PC-9 (cell line): ENCODE data around the gene SEPHS2.

ENCODE experiments used
- EZH2 ChIP-seq: fragments of 200-600 bp; sonication (generic); IDR thresholded peaks from 2 replicates; pipeline ENCODE4 v1.8.0; 2017; ENCODE audit warnings: antibody characterized with exemption, low read depth
- TF ChIP-seq, protein P1 (sequence below): fragments of 200-600 bp; sonication (generic); conservative IDR thresholded peaks from 2 replicates; pipeline ENCODE4 v1.6.1; 2017; ENCODE audit warnings: mixed run types, antibody characterized with exemption, mild to moderate bottlenecking, moderate library complexity

- TF ChIP-seq, protein P1, sequence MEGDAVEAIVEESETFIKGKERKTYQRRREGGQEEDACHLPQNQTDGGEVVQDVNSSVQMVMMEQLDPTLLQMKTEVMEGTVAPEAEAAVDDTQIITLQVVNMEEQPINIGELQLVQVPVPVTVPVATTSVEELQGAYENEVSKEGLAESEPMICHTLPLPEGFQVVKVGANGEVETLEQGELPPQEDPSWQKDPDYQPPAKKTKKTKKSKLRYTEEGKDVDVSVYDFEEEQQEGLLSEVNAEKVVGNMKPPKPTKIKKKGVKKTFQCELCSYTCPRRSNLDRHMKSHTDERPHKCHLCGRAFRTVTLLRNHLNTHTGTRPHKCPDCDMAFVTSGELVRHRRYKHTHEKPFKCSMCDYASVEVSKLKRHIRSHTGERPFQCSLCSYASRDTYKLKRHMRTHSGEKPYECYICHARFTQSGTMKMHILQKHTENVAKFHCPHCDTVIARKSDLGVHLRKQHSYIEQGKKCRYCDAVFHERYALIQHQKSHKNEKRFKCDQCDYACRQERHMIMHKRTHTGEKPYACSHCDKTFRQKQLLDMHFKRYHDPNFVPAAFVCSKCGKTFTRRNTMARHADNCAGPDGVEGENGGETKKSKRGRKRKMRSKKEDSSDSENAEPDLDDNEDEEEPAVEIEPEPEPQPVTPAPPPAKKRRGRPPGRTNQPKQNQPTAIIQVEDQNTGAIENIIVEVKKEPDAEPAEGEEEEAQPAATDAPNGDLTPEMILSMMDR = no peak
- no peak for TF ChIP-seq EZH2
These were observed 16.3 kb downstream of the SEPHS2 start for GRCh38 chr16:30429418-30429677.
